ENCODE measurements around the gene CARTPT.

The CARTPT gene

GRCh38 chr5:71719063-71719964 lies at the start of gene CARTPT:
Gene CARTPT (plus strand): TSS chr5:71719275. CDS start chr5:71719294, 19 bp downstream.
- DNase-seq (ENCODE audit: low read depth in 3 of 3), result no peak

GRCh38 chr5:71677977-71678376 lies 41.1 kb upstream of the CARTPT start:
- DNase-seq (ENCODE audit: low read depth in 3 of 3), result no peak

GRCh38 chr5:71679714-71680113 lies 39.4 kb upstream of the CARTPT start:
- no peak for DNase-seq (ENCODE audit: low read depth in 3 of 3)

GRCh38 chr5:71680510-71680909 lies 38.6 kb upstream of the CARTPT start:
- DNase-seq (ENCODE audit: low read depth in 3 of 3), result no peak

GRCh38 chr5:71681296-71681695 lies 37.8 kb upstream of the CARTPT start:
- no peak for DNase-seq (ENCODE audit: low read depth in 3 of 3)

GRCh38 chr5:71684309-71684708 lies 34.8 kb upstream of the CARTPT start:
- no peak for DNase-seq (ENCODE audit: low read depth in 3 of 3)

- no peak for DNase-seq (ENCODE audit: low read depth in 3 of 3)
Observed at GRCh38 chr5:71693828-71694427, 25.1 kb upstream of the CARTPT start.

- DNase-seq (ENCODE audit: low read depth in 3 of 3), result no peak
Observed at GRCh38 chr5:71695071-71695470, 24.0 kb upstream of the CARTPT start.

- DNase-seq (ENCODE audit: low read depth in 3 of 3), result no peak
Observed at GRCh38 chr5:71695595-71695994, 23.5 kb upstream of the CARTPT start.

- no peak for DNase-seq (ENCODE audit: low read depth in 3 of 3)
Observed at GRCh38 chr5:71697967-71698366, 21.1 kb upstream of the CARTPT start.

- DNase-seq (ENCODE audit: low read depth in 3 of 3), result no peak
Observed at GRCh38 chr5:71699233-71699632, 19.8 kb upstream of the CARTPT start.

- no peak for DNase-seq (ENCODE audit: low read depth in 3 of 3)
Observed at GRCh38 chr5:71699751-71700150, 19.3 kb upstream of the CARTPT start.

GRCh38 chr5:71700803-71701202 lies 18.3 kb upstream of the CARTPT start:
- no peak for DNase-seq (ENCODE audit: low read depth in 3 of 3)

- peak in 1 of 3 donors; percentile 9 for DNase-seq (ENCODE audit: low read depth in 3 of 3)
Observed at GRCh38 chr5:71701407-71701806, 17.7 kb upstream of the CARTPT start.

- no peak for DNase-seq (ENCODE audit: low read depth in 3 of 3)
Observed at GRCh38 chr5:71703941-71704340, 15.1 kb upstream of the CARTPT start.

GRCh38 chr5:71705421-71705820 lies 13.7 kb upstream of the CARTPT start:
- no peak for DNase-seq (ENCODE audit: low read depth in 3 of 3)

GRCh38 chr5:71706906-71707305 lies 12.2 kb upstream of the CARTPT start:
- no peak for DNase-seq (ENCODE audit: low read depth in 3 of 3)

- no peak for DNase-seq (ENCODE audit: low read depth in 3 of 3)
Observed at GRCh38 chr5:71711610-71712009, 7.5 kb upstream of the CARTPT start.

- DNase-seq (ENCODE audit: low read depth in 3 of 3), result no peak
Observed at GRCh38 chr5:71714911-71715310, 4.2 kb upstream of the CARTPT start.

- no peak for DNase-seq (ENCODE audit: low read depth in 3 of 3)
Observed at GRCh38 chr5:71727978-71728377, 8.9 kb downstream of the CARTPT start.

- DNase-seq (ENCODE audit: low read depth in 3 of 3), result no peak
Observed at GRCh38 chr5:71731015-71731414, 11.9 kb downstream of the CARTPT start.

- DNase-seq (ENCODE audit: low read depth in 3 of 3), result no peak
Observed at GRCh38 chr5:71732011-71732410, 12.9 kb downstream of the CARTPT start.

GRCh38 chr5:71734141-71734540 lies 15.1 kb downstream of the CARTPT start:
- no peak for DNase-seq (ENCODE audit: low read depth in 3 of 3)

Measured in stimulated activated CD4-positive, alpha-beta T cell treated with anti-CD3 and anti-CD28 coated beads, TNF-alpha, amount 100 ng/mL, for 48 hours (primary cell).